RPMI8226 (cell line): ENCODE data around the gene GZF1.

Source experiments
- DNase-seq: peaks from one replicate; pipeline ENCODE4 v3.0.0-alpha.2; 2015

The GZF1 gene

DNA sequence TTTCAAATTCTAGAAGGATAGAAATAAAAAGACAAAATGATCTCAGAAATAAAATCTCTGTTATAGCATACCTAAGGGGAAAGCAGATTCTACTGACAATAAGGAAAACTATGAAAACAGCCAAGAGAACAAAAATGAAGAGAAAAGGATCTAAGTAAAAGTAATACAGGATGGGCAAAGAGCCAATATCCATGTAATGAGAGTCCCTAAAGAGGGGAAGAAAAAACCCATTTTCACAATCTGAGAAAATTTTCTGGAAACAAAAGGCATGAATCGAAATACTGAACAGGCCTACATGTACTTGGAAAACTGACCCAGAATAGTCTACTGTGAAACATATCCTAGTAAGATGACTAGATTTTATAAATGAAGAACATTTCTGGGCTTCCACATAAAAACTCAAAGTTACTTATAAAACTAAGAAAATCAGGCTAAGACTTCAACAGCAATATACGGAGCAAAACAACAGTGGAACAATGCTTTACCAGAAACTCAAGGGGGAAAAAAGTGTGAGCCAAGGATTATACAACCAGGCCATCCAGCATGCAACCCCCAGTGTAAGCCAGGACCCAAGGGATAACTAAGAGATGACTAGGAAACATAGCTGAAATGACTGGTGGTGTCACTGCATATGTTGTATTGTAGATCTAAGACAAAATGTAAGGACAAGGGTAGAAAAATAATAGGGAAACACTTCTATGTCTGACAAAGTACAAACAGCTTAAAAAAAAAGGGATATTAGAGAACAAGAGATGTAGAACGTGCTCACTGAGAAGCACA is 49.1 kb downstream of the GZF1 start:
- no peak for DNase-seq

DNA sequence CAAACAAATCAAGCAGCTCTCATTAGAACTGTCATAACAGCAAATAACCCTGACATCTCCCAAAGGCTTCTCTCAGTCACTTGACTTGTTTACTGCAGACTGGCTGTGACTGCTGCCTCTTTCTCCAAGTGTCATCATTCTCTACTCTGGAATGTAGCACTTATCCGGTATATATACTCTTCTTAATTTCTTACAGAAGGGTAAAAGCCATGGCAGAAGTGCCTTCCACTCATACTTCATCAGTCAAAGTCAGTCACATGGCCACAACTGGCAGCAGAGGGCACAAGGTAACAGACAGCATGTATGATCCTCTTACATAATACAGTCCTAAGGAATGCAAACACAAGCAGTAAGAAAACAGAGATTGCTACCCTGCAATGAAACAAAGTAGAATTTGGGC is 50.0 kb downstream of the GZF1 start:
- no peak for DNase-seq

GRCh38 chr20:23413862-23414422 is 52.0 kb downstream of the GZF1 start:
- no peak for DNase-seq

DNA sequence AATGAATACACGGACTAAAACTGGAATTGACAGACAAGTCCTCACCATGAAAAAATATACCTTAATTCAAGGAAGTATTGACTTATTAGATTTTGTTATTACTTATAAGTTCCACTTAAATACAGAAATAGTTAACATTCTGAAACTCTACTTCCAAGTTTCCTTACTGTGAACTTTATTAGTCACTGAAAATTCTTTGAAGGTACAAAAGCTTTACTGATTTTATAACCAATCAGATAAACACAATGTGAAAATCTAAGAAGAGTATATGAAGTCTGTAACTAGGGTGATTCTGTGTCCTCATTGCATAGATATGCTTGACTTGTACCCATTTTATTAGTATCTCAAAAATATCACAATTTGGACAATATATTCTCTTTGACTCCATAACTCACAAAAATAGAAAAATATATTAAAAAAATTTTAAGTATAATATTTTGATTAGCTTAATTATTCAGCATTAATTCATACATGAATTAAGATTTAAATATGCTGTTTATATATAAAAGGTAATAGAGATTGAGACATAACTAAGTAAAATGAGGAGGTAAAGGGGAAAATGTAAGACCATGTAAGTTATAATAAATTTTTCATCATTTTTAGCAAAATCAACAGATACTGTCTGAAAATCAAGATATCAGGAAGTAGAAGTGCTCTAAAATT is 52.7 kb downstream of the GZF1 start:
- DNase-seq, result no peak

DNA sequence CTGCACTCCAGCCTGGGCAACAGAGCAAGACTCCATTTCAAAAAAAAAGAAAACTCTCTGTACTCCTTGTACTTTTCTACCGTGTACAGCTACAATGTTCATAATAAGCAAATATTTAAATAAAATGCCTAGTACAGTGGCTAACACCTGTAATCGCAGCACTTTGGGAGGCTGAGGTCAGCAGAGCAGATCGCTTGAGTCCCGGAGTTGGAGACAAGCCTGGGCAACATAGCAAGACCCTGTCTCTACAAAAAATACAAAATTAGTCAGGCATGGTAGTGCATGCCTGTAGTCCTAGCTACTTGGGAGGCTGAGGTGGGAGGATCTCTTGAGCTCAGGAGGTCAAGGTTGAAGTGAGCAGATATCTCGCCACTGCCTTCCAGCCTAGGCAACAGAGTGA is 53.6 kb downstream of the GZF1 start:
- no peak for DNase-seq

DNA sequence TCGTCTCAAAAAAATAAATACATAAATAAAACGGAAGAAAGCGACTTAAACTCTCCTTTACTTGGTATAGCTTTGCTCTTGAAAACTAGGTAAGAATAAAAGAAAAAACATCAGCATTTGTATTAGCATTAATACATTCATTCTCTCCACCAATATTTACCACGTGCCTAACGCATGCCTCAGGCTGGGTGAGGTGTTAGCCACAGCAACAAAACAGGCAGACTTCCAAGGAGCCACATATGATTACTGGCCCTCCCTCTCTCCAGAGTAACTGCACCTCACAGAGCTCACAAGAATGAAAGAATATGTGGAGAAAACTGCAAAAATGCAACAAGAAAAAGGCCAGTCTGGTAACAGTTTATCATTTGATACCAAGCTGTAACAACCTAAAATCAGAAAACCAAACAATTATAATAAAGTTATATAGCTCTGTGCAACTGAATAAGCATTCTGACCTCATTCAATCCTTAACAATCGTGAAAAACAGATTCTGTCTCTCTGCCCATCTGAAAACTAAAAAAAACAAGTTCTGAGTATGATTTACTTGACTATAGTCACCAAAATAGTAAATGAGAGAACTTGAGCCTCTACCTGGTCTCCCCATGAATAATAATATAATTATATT is 54.1 kb downstream of the GZF1 start:
- no peak for DNase-seq

- no peak for DNase-seq
Observed at GRCh38 chr20:23417861-23418260, 55.9 kb downstream of the GZF1 start.

- DNase-seq, result no peak
Observed at GRCh38 chr20:23419657-23419994, 57.6 kb downstream of the GZF1 start.

DNA sequence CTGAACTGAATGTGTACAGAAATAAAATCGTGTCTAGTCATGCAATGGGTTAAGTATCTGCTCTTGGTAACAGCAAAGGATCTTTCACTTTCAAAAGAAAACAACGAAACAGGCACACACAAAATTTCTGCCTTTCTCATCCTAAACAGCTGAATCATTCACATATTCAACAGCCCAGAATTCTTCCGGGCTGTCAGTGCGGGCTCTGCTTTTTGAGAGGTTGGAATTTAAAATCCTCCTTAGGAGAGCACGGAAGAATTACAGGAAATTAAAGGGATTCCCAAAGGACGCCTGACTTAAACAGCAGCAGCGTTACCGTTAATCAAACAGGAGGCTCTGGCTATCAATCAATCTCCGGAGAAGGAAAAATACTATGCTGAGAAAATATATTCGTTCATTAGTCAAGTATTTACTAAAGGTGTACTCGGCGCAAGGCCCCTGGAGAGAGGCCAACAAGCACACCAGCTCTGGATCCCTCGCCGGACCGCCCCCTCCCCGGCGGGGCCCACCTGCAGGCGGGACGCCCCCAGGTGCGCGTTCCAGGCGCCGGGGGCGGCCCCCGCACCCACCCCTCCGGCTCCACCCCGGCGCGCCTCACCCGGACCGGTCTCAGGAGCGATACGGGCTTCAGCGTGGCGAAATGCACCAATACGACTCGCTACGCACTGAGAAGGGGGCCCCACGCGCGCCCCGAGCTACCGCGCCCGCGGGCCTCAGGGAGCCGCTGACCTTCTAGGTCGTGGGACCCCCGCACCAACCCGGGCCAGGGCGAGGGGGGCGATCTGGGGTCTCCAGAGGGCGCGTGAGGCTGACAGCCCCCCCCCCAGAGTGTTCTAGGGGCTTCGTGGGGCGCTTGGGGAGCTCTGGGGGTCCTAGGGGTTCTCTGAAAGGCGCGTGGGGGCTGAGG is 58.3 kb downstream of the GZF1 start:
- DNase-seq, result peak; percentile 81

DNA sequence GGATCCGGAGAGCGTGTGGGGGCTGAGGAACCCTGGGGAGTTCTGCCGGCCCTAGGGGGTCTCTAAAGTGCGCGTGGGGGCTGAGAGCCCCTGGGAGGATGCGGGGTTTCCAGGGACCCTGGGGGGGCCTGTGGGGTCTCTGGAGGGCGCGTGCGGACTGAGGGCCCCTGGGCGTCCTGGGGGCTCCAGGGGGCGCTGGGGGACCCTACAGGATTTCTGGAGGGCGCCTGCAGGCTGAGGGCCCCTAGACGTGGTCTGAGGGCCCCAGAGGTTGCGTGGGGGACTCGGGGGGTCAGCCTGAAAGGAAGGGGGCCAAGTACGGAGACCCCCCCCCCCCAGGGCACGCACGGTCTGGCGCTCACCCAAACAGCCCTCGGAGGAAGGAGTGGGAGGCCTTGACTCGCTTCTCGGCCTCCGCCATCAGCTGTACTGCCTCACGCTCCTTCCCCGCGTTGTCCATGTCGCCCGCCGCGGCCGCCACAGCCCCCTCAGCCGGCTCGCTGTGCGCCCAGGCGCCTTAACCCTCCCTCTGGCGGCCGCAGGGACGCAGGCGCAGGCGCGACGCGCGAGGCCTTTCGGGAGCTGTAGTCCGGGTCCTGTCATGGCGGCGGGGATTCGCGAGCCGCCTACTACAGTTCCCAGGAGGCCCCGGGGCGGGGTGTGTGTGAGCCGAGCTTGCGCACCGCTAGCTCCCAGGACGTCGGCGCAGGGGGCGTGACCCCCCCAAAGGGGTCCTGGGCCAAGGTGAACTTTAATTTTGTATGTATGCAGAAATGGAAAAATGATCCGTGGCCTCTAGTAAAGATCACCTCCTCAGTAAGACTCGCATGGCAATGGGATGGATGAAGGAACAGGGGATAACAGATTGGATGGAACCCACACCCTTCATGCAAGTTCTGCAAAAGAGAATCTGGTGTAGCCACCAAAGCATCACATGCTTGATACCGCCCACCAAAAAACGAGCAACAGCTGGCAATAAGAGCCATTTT is 59.3 kb downstream of the GZF1 start, which contains the start of gene NAPB:
Gene NAPB (minus strand): TSS at position 546 of the 989 bp plus-strand sequence. CDS start 86 bp downstream, at position 460.
- DNase-seq, result peak; percentile 97
